VCaP (cell line): Measurements from ENCODE around the gene ALX4.

Source experiments
- H3K27ac ChIP-seq: fragments of 450-650 bp; 2 replicates; pipeline ENCODE4 v1.5.1; 2017
- CTCF ChIP-seq: fragments of 450-650 bp; conservative IDR thresholded peaks from 2 replicates; pipeline ENCODE4 v1.5.1; 2017; ENCODE audit warnings: mild to moderate bottlenecking, moderate library complexity

Gene ALX4

GRCh38 chr11:44264438-44264749, 45.5 kb downstream of the ALX4 start:
- no peak for TF ChIP-seq CTCF
- no peak overlapping the region for H3K27ac ChIP-seq

- no peak overlapping the region for H3K27ac ChIP-seq
- no peak for TF ChIP-seq CTCF
Measured at GRCh38 chr11:44263738-44264437, 46.1 kb downstream of the ALX4 start.

- no peak for TF ChIP-seq CTCF
- H3K27ac ChIP-seq = no peak overlapping the region
Measured at GRCh38 chr11:44261800-44262591, 47.9 kb downstream of the ALX4 start.

GRCh38 chr11:44260081-44260480, 49.9 kb downstream of the ALX4 start:
- no peak overlapping the region for H3K27ac ChIP-seq
- TF ChIP-seq CTCF = no peak

- TF ChIP-seq CTCF = no peak
- H3K27ac ChIP-seq = no peak overlapping the region
Measured at GRCh38 chr11:44258839-44259420, 51.0 kb downstream of the ALX4 start.

- TF ChIP-seq CTCF = no peak
- H3K27ac ChIP-seq = no peak overlapping the region
Measured at GRCh38 chr11:44258190-44258489, 51.8 kb downstream of the ALX4 start.

GRCh38 chr11:44257338-44258189, 52.4 kb downstream of the ALX4 start:
- TF ChIP-seq CTCF = no peak
- no peak overlapping the region for H3K27ac ChIP-seq
